Gastroesophageal sphincter (tissue), 4 donors: ENCODE results near the gene MMP7. TPM values are rescaled to one million over a fixed set of nuclear protein-coding genes. Genes with fewer than 3 reads are reported as not detected.

Experiments used
- ATAC-seq: fragments of 150-250 bp; one replicate; pipeline ENCODE4 v1.9.1; 2016; ENCODE audit warnings: mild to moderate bottlenecking, moderate library complexity
- H3K27ac ChIP-seq, 4 donors: fragments of 200-600 bp; sonication (generic) in 3 of 4; 1 replicate in 3 of 4; 2 replicates in 1 of 4; pipeline ENCODE4 v1.5.1; 2016 to 2019
- H3K27me3 ChIP-seq: fragments of 200-600 bp; sonication (generic); one replicate; pipeline ENCODE4 v1.5.1; 2019
- H3K36me3 ChIP-seq, 2 donors: fragments of 200-600 bp; sonication (generic); one replicate each; pipeline ENCODE4 v1.5.1; 2019; ENCODE audit warnings: control low read depth in 1 of 2
- H3K4me1 ChIP-seq, 3 donors: fragments of 200-600 bp; sonication (generic); 1 replicate in 2 of 3; 2 replicates in 1 of 3; pipeline ENCODE4 v1.5.1; 2016 to 2019; ENCODE audit warnings: control low read depth in 2 of 3
- H3K4me3 ChIP-seq, 2 donors: fragments of 200-600 bp; sonication (generic); one replicate each; pipeline ENCODE4 v1.5.1; 2019; ENCODE audit warnings: mild to moderate bottlenecking in 1 of 2, moderate library complexity in 1 of 2
- H3K9me3 ChIP-seq, 3 donors: fragments of 200-600 bp; sonication (generic); one replicate each; pipeline ENCODE4 v1.5.1; 2017 to 2019; ENCODE audit warnings: control low read depth in 2 of 3
- EP300 ChIP-seq: sonication (generic); formaldehyde crosslinking; IDR thresholded peaks from one replicate; pipeline ENCODE4 v1.6.1; 2017; ENCODE audit warnings: antibody characterized with exemption, mild to moderate bottlenecking
- POLR2A ChIP-seq, 2 donors: fragments of 450-650 bp; IDR thresholded peaks; one replicate each; pipeline ENCODE4 v1.6.1; 2017; ENCODE audit warnings: antibody characterized with exemption in 2 of 2, mild to moderate bottlenecking in 2 of 2, moderate library complexity in 1 of 2
- POLR2AphosphoS5 ChIP-seq: sonication (generic); formaldehyde crosslinking; IDR thresholded peaks from one replicate; pipeline ENCODE4 v1.6.1; 2017; ENCODE audit warnings: antibody characterized with exemption
- WGBS, 2 donors: methylation state at CpG; one replicate each; pipeline ENCODE4 v1.1.5; 2018; ENCODE audit warnings: low coverage in 1 of 2; 5-methylcytosine and 5-hydroxymethylcytosine counted together
- total RNA-seq, 4 donors: library from RNA; depleted of rRNA; stranded (reverse); fragments of >200 nt; gene quantifications; one replicate each; pipeline ENCODE4 v1.1.0, GENCODE V29; 2016
- TF ChIP-seq, protein P1 (sequence below), 4 experiments: fragments of 200-600 bp in 2 of 4; fragments of 450-650 bp in 2 of 4; sonication (generic) in 1 of 4; IDR thresholded peaks; one replicate each; pipeline ENCODE4 v1.5.1; 2017 to 2019; ENCODE audit warnings: antibody characterized with exemption in 4 of 4, mild to moderate bottlenecking in 2 of 4, moderate library complexity in 2 of 4

Gene MMP7
- total RNA-seq, 4 donors from 2014 or later = 36.7 TPM; not detected in 3

DNA sequence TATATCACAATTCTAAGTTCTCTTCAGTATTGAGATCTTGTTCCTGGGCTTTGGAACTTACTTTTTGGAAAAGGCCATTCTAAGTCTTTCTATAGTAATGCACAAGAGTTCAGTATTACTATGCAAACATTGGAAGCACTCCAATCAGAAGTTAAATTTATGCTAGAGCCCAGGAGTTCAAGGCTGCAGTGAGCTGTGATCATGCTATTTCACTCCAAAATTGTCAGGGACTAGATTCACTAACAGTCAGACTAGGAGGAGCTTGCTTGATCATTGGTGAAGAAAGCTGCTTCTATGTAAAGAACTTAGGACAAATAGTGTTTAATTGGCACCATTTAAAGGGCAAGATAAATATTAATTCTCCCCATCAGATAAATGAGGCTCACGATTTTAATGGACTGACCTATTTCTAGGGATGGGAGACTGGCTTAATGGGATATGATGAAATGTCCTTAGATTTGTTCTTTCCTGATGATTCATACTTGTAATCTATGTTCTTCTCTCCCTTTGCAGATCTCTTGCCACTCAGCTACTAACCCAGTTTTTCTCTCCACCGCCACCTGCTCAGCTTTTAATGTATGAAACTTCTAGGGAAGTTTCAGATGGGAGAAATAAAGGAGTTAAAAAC lies 45.3 kb downstream of the MMP7 start:
- TF ChIP-seq POLR2A (IDR thresholded peaks at IDR 0.05) (no peak), POLR2AphosphoS5 (no peak), EP300 (no peak)
- TF ChIP-seq, protein P1, sequence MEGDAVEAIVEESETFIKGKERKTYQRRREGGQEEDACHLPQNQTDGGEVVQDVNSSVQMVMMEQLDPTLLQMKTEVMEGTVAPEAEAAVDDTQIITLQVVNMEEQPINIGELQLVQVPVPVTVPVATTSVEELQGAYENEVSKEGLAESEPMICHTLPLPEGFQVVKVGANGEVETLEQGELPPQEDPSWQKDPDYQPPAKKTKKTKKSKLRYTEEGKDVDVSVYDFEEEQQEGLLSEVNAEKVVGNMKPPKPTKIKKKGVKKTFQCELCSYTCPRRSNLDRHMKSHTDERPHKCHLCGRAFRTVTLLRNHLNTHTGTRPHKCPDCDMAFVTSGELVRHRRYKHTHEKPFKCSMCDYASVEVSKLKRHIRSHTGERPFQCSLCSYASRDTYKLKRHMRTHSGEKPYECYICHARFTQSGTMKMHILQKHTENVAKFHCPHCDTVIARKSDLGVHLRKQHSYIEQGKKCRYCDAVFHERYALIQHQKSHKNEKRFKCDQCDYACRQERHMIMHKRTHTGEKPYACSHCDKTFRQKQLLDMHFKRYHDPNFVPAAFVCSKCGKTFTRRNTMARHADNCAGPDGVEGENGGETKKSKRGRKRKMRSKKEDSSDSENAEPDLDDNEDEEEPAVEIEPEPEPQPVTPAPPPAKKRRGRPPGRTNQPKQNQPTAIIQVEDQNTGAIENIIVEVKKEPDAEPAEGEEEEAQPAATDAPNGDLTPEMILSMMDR (IDR thresholded peaks at IDR 0.05) = no peak
- no peaks in the 10 kb centered on the region for H3K9me3 ChIP-seq
- H3K36me3 ChIP-seq = no peaks in the 10 kb centered on the region
- no peaks in the 10 kb centered on the region for H3K27me3 ChIP-seq
- WGBS, 2 donors = 67 to 83% methylated on average over 1 to 2 of the region's 2 CpGs
- H3K27ac ChIP-seq = no peak overlapping the region
- no peaks in the 10 kb centered on the region for H3K4me1 ChIP-seq
- ATAC-seq = no peak
- no peak overlapping the region for H3K4me3 ChIP-seq

DNA sequence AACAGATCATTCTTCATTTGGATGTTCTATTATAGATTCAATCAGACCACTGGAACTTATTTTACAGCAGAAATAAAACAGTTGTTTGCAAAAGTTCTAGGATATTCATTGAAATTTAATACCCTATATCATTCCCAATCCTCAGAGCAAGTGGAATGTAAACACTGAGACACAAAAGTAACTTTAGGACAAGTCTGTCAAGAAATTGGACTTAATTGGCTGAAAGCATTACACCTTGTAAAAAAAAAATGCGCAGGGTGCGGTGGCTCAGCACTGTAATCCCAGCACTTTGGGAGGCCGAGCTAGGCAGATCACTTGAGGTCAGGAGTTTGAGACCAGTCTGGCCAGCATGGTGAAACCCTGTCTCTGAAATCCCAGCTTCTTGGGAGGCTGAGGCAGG lies 48.1 kb downstream of the MMP7 start:
- Histone ChIP-seq H3K27ac (no peak overlapping the region), H3K9me3 (no peaks in the 10 kb centered on the region), H3K4me3 (no peak overlapping the region), H3K27me3 (no peaks in the 10 kb centered on the region), H3K4me1 (no peaks in the 10 kb centered on the region), H3K36me3 (no peaks in the 10 kb centered on the region)
- no peak for ATAC-seq
- TF ChIP-seq POLR2A (IDR thresholded peaks at IDR 0.05) = no peak
- TF ChIP-seq, protein P1 (IDR thresholded peaks at IDR 0.05) = no peak
- TF ChIP-seq POLR2AphosphoS5 = no peak
- no peak for TF ChIP-seq EP300
- WGBS, 2 donors = 37 to 61% methylated on average over 2 of the region's 3 CpGs

DNA sequence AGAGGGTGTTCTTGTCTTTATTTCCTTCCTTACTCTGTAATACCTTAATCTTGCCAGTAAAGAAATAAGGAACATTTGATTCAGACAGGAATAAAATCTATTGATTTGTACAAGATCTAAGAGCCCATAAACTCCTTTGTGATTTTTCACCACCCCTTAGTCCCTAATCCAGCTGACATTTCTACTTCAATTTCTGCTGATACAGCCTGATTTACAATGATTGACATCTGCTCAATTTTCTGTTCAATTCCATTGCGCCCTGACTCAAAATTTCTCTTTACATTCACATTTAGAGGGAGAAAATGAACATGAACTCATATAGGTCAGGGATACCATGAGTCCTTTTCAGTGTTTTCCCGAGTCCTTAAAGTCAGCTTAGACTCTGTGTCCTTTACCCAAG lies 50.8 kb downstream of the MMP7 start:
- WGBS, 2 donors = 93 to 96% methylated on average over 2 of the region's 2 CpGs
- H3K4me3 ChIP-seq = no peak overlapping the region
- no peaks in the 10 kb centered on the region for H3K36me3 ChIP-seq
- H3K4me1 ChIP-seq = no peaks in the 10 kb centered on the region
- ATAC-seq = no peak
- H3K27ac ChIP-seq = no peak overlapping the region
- TF ChIP-seq POLR2AphosphoS5 (no peak), EP300 (no peak), POLR2A (IDR thresholded peaks at IDR 0.05) (no peak)
- TF ChIP-seq, protein P1 (IDR thresholded peaks at IDR 0.05) = no peak
- H3K9me3 ChIP-seq = no peaks in the 10 kb centered on the region
- no peaks in the 10 kb centered on the region for H3K27me3 ChIP-seq

DNA sequence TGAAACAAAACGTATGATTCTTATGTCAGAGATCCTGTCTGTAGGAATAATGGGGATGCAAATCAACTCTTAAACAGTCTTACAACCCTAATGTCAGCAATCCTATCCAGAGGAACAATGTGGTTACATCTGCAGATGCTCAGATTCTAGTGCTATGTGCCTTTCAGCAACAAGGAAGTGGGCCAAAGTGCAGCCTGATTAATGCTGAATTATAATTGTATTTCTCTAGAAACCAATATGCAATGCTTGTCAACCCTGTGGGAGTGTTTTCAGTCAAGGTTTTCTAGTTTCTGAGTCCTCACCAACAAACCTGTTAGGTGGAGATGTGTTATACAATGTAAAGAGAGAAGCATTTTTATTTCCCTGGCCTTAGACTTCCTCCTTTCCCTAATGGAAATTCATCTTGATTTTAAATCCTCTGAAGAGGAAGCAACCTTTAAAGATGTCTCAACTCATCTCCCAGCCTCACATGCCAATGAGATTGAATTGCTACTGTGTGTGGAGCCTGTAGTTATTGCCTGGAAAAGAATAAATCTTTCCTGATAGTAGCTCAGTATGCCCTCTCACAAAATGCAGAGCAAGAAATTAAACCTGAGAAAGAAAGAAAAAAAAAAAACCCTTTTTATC lies 51.8 kb downstream of the MMP7 start:
- Histone ChIP-seq H3K4me3 (no peak overlapping the region), H3K36me3 (no peaks in the 10 kb centered on the region), H3K9me3 (no peaks in the 10 kb centered on the region), H3K27ac (no peak overlapping the region), H3K27me3 (no peaks in the 10 kb centered on the region), H3K4me1 (no peaks in the 10 kb centered on the region)
- TF ChIP-seq EP300 (no peak), POLR2AphosphoS5 (no peak), POLR2A (IDR thresholded peaks at IDR 0.05) (no peak)
- TF ChIP-seq, protein P1 (IDR thresholded peaks at IDR 0.05) = no peak
- ATAC-seq = no peak
- WGBS, 2 donors = 44 to 90% methylated on average over 1 of the region's 1 CpG

DNA sequence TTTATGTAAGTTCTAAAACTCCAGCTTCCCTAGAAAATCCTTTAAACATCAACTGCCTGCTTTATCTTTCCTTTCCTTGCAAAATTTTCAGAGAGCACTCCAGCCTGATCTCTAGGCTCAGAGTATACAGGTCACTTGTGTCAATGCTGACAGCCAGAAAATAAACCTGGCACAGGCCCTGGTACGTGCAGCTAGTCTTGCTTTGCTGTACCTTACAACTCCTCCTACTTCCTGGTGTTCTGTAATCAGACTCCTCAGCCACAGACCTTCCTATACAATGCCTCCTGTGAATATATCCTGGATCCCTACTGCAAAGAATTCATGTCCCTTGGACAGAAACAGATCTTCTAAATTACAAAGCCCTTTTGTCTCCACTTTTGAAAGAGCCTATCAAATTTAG lies 53.7 kb downstream of the MMP7 start:
- Histone ChIP-seq H3K27me3 (no peaks in the 10 kb centered on the region), H3K27ac (no peak overlapping the region), H3K9me3 (no peaks in the 10 kb centered on the region), H3K4me3 (no peak overlapping the region), H3K36me3 (no peaks in the 10 kb centered on the region), H3K4me1 (no peaks in the 10 kb centered on the region)
- TF ChIP-seq POLR2A (IDR thresholded peaks at IDR 0.05) (no peak), EP300 (no peak), POLR2AphosphoS5 (no peak)
- TF ChIP-seq, protein P1 (IDR thresholded peaks at IDR 0.05) = no peak
- 40% methylated on average over 1 of the region's 1 CpG; no CpG with 5 or more reads in 1 of the 2 donors for WGBS, 2 donors
- ATAC-seq = no peak
